WERI-Rb-1 (cell line): ENCODE results near the gene IL22RA2.

Experiments
- DNase-seq: peaks from one replicate; pipeline ENCODE4 v3.0.0-alpha.2; 2020
- H3K27ac ChIP-seq: fragments of 250-450 bp; sonication (Bioruptor Pico); 2 replicates; pipeline ENCODE4 v1.5.1; 2020; ENCODE audit warnings: mild to moderate bottlenecking, moderate library complexity
- H3K27me3 ChIP-seq: fragments of 250-450 bp; sonication (Bioruptor Pico); 2 replicates; pipeline ENCODE4 v1.5.1; 2021; ENCODE audit warnings: mild to moderate bottlenecking, low read depth, moderate library complexity; ENCODE audit not compliant: insufficient read depth, severe bottlenecking
- H3K36me3 ChIP-seq: fragments of 250-450 bp; sonication (Bioruptor Pico); 2 replicates; pipeline ENCODE4 v1.5.1; 2020; ENCODE audit warnings: mild to moderate bottlenecking, moderate library complexity
- H3K4me3 ChIP-seq: 2 replicates; pipeline ENCODE4 v1.5.1; 2011; ENCODE audit warnings: low read depth, mild to moderate bottlenecking, control low read depth, low read length
- H3K9me3 ChIP-seq: fragments of 250-450 bp; sonication (Bioruptor Pico); 2 replicates; pipeline ENCODE4 v1.5.1; 2021; ENCODE audit warnings: mild to moderate bottlenecking, moderate library complexity; ENCODE audit not compliant: severe bottlenecking
- CTCF ChIP-seq: IDR thresholded peaks from 2 replicates; pipeline ENCODE4 v1.5.1; 2011; ENCODE audit warnings: low read depth, mild to moderate bottlenecking, control low read depth, inconsistent platforms, low read length

IL22RA2 gene

DNA sequence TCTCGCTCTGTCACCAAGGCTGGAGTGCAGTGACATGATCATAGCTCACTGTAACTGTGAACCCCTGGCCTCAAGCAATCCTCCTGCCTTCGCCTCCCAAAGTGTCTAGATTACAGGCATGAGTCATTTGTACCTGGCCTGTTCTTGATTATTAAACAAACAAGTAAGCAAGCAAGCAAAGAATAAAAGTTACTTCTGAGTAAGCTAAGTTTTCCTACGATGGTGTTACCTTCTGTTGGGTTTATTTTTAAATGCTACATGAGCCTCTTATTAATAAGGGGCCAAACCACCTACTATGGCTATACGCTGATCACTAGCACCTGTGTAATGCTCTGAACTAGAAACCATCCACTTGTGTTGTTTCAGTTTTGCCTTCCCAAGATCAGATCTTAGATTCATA, 50.8 kb downstream of the IL22RA2 start:
- DNase-seq, result no peak
- Histone ChIP-seq H3K36me3 (no peaks in the 10 kb centered on the region), H3K27me3 (no peaks in the 10 kb centered on the region), H3K4me3 (no peak overlapping the region), H3K27ac (no peak overlapping the region), H3K9me3 (no peaks in the 10 kb centered on the region)
- no peak for TF ChIP-seq CTCF

DNA sequence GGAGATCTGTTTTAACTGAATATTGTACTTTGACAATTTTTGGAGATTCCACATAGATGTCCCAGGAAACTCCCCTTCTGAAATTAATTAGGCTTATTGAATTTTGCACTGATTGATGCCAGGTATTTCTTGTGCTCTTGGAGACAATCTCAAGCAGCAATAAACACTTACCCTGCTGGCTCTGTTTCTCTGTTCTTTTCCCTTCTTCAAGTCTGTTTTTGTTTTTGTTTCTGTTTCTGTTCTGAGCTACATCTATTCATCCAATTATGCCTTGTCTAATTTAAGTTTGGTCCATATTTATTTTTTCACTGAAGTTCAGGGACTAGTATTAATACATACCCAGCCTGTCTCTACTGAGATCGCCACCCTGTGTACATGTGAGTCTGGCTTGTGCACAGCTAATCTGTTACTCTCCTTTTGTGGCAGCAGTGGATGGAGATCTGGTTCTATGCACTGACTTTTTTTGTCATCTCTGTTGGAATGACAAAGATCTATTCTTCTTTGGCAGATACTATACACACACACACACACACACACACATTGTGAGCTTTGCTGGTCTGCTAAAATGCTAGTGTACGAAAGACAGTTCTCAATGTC, 51.9 kb downstream of the IL22RA2 start:
- TF ChIP-seq CTCF, result no peak
- Histone ChIP-seq H3K9me3 (no peaks in the 10 kb centered on the region), H3K27me3 (no peaks in the 10 kb centered on the region), H3K27ac (no peak overlapping the region), H3K36me3 (no peaks in the 10 kb centered on the region), H3K4me3 (no peak overlapping the region)
- DNase-seq, result no peak

- no peaks in the 10 kb centered on the region for H3K27me3 ChIP-seq
- TF ChIP-seq CTCF, result no peak
- no peak for DNase-seq
- H3K36me3 ChIP-seq, result no peaks in the 10 kb centered on the region
- no peak overlapping the region for H3K4me3 ChIP-seq
- no peaks in the 10 kb centered on the region for H3K9me3 ChIP-seq
- no peak overlapping the region for H3K27ac ChIP-seq
These were observed 52.7 kb downstream of the IL22RA2 start for GRCh38 chr6:137120748-137121147.

DNA sequence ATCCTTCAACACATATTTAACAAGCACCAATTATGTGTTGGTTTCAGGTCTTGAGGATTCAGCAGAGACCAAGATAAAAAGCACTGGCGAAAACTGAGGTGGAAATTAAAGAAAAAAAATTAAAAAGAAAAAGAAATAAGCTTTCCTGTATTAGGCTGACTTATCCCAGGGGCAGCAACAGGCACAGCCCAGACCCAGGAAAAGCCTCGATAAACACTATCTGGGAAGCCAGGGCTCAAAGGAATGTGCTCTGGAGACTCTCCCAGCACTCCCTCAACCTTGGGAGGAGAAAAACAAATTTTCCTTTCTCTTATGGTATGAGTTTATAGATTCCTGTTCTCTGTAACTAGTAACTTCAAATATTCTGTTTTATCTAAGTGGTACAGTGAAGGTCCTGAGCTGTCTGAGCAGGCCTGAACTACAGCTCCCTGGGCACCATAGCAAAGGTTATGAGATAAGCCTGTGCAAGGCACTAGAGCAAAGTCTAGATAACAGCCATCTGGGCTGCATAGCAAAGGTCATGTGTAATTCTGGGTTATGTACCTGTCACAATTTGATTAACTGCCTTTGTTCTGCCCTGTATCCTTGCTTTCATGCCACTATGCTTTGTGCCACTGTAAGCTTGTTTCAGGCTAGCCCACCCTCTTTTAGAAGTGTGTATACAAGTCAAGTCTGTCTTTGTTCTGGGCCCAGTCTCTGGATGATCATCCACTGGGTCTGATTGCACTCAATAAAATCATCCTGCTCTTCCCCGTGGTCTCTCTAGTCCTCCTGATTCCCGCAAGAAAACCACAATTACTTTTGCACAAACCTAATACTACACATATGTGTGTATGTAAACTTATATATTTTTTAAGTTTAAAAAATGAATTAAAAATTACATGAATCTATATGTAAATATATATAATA, 54.0 kb downstream of the IL22RA2 start:
- Histone ChIP-seq H3K36me3 (no peaks in the 10 kb centered on the region), H3K4me3 (no peak overlapping the region), H3K9me3 (no peaks in the 10 kb centered on the region), H3K27me3 (no peaks in the 10 kb centered on the region), H3K27ac (no peak overlapping the region)
- no peak for TF ChIP-seq CTCF
- DNase-seq, result no peak

- Histone ChIP-seq H3K4me3 (no peak overlapping the region), H3K9me3 (no peaks in the 10 kb centered on the region), H3K27ac (no peak overlapping the region), H3K36me3 (no peaks in the 10 kb centered on the region), H3K27me3 (no peaks in the 10 kb centered on the region)
- no peak for DNase-seq
- no peak for TF ChIP-seq CTCF
These were observed 55.9 kb downstream of the IL22RA2 start for GRCh38 chr6:137117581-137117980.
